PC-9 (cell line): ENCODE measurements around the gene SLIT1. TPM values are rescaled to one million over a fixed set of nuclear protein-coding genes. Genes with fewer than 3 reads are reported as not detected.

Experiments used
- BruUV-seq: library from RNA; stranded (reverse); fragments of 400-500 nt; replicated peaks from 2 replicates; lab custom pipeline; 2021; lab: Mats Ljungman, UMichigan
- CTCF ChIA-PET: fragments of 300-600 bp; sonication (Branson Sonifier 250); formaldehyde crosslinking; loops from one replicate; lab custom pipeline; 2022; ENCODE audit warnings: antibody characterized with exemption; lab: Charles Lee
- POLR2A ChIA-PET: fragments of 300-600 bp; sonication (Branson Sonifier 250); formaldehyde crosslinking; loops from one replicate; lab custom pipeline; 2022; ENCODE audit warnings: antibody characterized with exemption; ENCODE audit not compliant: unreplicated experiment; lab: Charles Lee
- DNase-seq, 2 experiments: peaks; one replicate each; pipeline versions ENCODE4 v3.0.0 to v3.0.0-alpha.2; 2015 to 2022; ENCODE audit warnings: mixed read lengths in 1 of 2
- H2AFZ ChIP-seq: fragments of 200-600 bp; sonication (generic); 2 replicates; pipeline ENCODE4 v1.8.1; 2017; ENCODE audit warnings: antibody characterized with exemption
- H3F3A ChIP-seq: fragments of 200-600 bp; sonication (generic); 2 replicates; pipeline ENCODE4 v1.8.1; 2017; ENCODE audit warnings: antibody characterized with exemption, mild to moderate bottlenecking, low read depth; ENCODE audit not compliant: insufficient read depth
- H3K27ac ChIP-seq: fragments of 200-600 bp; sonication (generic); 2 replicates; pipeline ENCODE4 v1.6.1; 2016; ENCODE audit warnings: mixed run types
- H3K27me3 ChIP-seq: fragments of 200-600 bp; sonication (generic); 2 replicates; pipeline ENCODE4 v1.6.1; 2016; ENCODE audit warnings: low read depth, mixed run types; ENCODE audit not compliant: insufficient read depth
- H3K36me3 ChIP-seq: fragments of 200-600 bp; sonication (generic); 2 replicates; pipeline ENCODE4 v1.6.1; 2016; ENCODE audit warnings: low read depth, mixed run types
- H3K4me1 ChIP-seq: fragments of 200-600 bp; sonication (generic); replicated peaks from 2 replicates; pipeline ENCODE4 v1.6.1; 2016; ENCODE audit warnings: mixed run types; ENCODE audit not compliant: insufficient read depth
- H3K4me2 ChIP-seq: fragments of 200-600 bp; sonication (generic); 2 replicates; pipeline ENCODE4 v1.6.1; 2017; ENCODE audit warnings: mixed run types
- H3K4me3 ChIP-seq: fragments of 200-600 bp; sonication (generic); 2 replicates; pipeline ENCODE4 v1.6.1; 2016; ENCODE audit warnings: mixed run types
- H3K79me2 ChIP-seq: fragments of 200-600 bp; sonication (generic); 2 replicates; pipeline ENCODE4 v1.6.1; 2017; ENCODE audit warnings: low read depth, mixed run types
- H3K9me2 ChIP-seq: fragments of 200-600 bp; sonication (generic); 2 replicates; pipeline ENCODE4 v1.8.1; 2017; ENCODE audit warnings: mild to moderate bottlenecking; ENCODE audit not compliant: insufficient read depth
- H3K9me3 ChIP-seq: fragments of 200-600 bp; sonication (generic); 2 replicates; pipeline ENCODE4 v1.8.1; 2016; ENCODE audit warnings: low read depth; ENCODE audit not compliant: insufficient read depth
- H4K20me1 ChIP-seq: fragments of 200-600 bp; sonication (generic); 2 replicates; pipeline ENCODE4 v1.8.1; 2017; ENCODE audit not compliant: insufficient read depth
- EZH2 ChIP-seq: fragments of 200-600 bp; sonication (generic); IDR thresholded peaks from 2 replicates; pipeline ENCODE4 v1.8.0; 2017; ENCODE audit warnings: antibody characterized with exemption, low read depth
- intact Hi-C: fragments of 100-400 bp; cut with micrococcal nuclease; formaldehyde crosslinking; loops from one replicate; pipeline ENCODE4 v1.10.0; 2022; ENCODE audit not compliant: unreplicated experiment
- total RNA-seq: library from RNA; stranded (reverse); gene quantifications from 2 replicates; pipeline ENCODE4 v1.2.3, GENCODE V29; 2021
- TF ChIP-seq, protein P1 (sequence below): fragments of 200-600 bp; sonication (generic); conservative IDR thresholded peaks from 2 replicates; pipeline ENCODE4 v1.6.1; 2017; ENCODE audit warnings: mixed run types, antibody characterized with exemption, mild to moderate bottlenecking, moderate library complexity

Gene SLIT1
- total RNA-seq, 1 experiment from 2014 or later = not detected

DNA sequence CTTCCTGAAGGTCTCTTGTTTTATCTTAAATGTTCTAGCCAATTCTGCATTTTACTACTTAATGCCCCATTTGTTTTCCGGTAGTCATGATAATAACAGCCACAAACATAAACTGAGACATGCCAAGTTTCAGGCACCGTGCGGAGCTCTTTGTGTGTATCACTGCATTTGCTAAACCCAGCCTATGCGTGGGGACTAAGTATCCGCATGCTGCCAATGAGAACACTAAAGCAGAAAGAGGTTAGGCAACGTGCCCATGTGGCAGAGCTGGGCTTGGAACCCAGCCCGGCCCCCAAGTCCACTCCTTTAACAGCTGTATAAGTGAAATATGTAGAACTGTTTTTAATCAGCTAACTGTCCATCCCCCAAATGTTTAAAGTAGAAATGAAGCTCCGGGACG lies 54.1 kb downstream of the SLIT1 start:
- no peaks in the 10 kb centered on the region for H3K9me3 ChIP-seq
- DNase-seq = no peak
- no peaks in the 10 kb centered on the region for H3K9me2 ChIP-seq
- H3K27ac ChIP-seq = no peak overlapping the region
- no peaks in the 10 kb centered on the region for H3K4me1 ChIP-seq
- TF ChIP-seq EZH2 = no peak
- TF ChIP-seq, protein P1, sequence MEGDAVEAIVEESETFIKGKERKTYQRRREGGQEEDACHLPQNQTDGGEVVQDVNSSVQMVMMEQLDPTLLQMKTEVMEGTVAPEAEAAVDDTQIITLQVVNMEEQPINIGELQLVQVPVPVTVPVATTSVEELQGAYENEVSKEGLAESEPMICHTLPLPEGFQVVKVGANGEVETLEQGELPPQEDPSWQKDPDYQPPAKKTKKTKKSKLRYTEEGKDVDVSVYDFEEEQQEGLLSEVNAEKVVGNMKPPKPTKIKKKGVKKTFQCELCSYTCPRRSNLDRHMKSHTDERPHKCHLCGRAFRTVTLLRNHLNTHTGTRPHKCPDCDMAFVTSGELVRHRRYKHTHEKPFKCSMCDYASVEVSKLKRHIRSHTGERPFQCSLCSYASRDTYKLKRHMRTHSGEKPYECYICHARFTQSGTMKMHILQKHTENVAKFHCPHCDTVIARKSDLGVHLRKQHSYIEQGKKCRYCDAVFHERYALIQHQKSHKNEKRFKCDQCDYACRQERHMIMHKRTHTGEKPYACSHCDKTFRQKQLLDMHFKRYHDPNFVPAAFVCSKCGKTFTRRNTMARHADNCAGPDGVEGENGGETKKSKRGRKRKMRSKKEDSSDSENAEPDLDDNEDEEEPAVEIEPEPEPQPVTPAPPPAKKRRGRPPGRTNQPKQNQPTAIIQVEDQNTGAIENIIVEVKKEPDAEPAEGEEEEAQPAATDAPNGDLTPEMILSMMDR = no peak
- no TSS peak for BruUV-seq
- no peaks in the 10 kb centered on the region for H3K36me3 ChIP-seq
- ChIA-PET CTCF (no interaction called here), POLR2A (no interaction called here)
- H4K20me1 ChIP-seq = no peaks in the 10 kb centered on the region
- no peaks in the 10 kb centered on the region for H3F3A ChIP-seq
- no peak overlapping the region for H3K4me3 ChIP-seq
- no peaks in the 10 kb centered on the region for H3K79me2 ChIP-seq
- no peak overlapping the region for H2AFZ ChIP-seq
- intact Hi-C loops = no loop called here
- H3K4me2 ChIP-seq = no peak overlapping the region
- H3K27me3 ChIP-seq = peaks cover 42% of the 10 kb centered on the region

- no peaks in the 10 kb centered on the region for H3K4me1 ChIP-seq
- no peak overlapping the region for H3K4me3 ChIP-seq
- no peaks in the 10 kb centered on the region for H3K9me3 ChIP-seq
- CTCF ChIA-PET = no interaction called here
- BruUV-seq = no TSS peak
- H3K27ac ChIP-seq = no peak overlapping the region
- peaks cover 44% of the 10 kb centered on the region for H3K27me3 ChIP-seq
- no peaks in the 10 kb centered on the region for H3F3A ChIP-seq
- no peak overlapping the region for H2AFZ ChIP-seq
- no peak overlapping the region for H3K4me2 ChIP-seq
- H3K79me2 ChIP-seq = no peaks in the 10 kb centered on the region
- H4K20me1 ChIP-seq = no peaks in the 10 kb centered on the region
- intact Hi-C loops = no loop called here
- H3K36me3 ChIP-seq = no peaks in the 10 kb centered on the region
- DNase-seq = no peak
- POLR2A ChIA-PET = no interaction called here
- no peak for TF ChIP-seq EZH2
- TF ChIP-seq, protein P1 = no peak
- no peaks in the 10 kb centered on the region for H3K9me2 ChIP-seq
Measured at GRCh38 chr10:97131181-97131628, 54.6 kb downstream of the SLIT1 start.

DNA sequence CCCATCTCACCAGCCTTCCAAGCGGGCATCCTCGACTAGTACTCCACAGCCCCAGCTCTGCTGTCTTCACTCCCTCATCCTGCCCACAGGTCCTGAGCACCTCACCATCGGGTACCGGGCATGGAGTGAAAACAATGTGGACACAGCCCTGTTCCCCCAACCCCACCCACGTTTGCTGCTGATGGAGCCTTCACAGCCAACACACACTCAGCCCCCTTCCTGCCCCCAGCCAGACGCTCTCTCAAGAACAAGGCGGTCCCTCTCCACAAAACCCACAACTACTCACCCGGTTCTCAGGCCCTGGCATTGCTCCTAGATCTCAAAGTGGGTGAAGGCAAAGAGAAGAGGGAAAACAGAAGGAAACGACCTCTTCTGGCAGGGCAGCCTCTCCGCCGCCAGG lies 56.1 kb downstream of the SLIT1 start:
- Histone ChIP-seq H3K36me3 (no peaks in the 10 kb centered on the region), H4K20me1 (no peaks in the 10 kb centered on the region), H2AFZ (no peak overlapping the region), H3K4me3 (no peak overlapping the region), H3K9me3 (no peaks in the 10 kb centered on the region), H3K27ac (no peak overlapping the region), H3K9me2 (no peaks in the 10 kb centered on the region), H3K79me2 (no peaks in the 10 kb centered on the region), H3K4me1 (no peaks in the 10 kb centered on the region), H3K4me2 (no peak overlapping the region), H3K27me3 (peaks cover 34% of the 10 kb centered on the region), H3F3A (no peaks in the 10 kb centered on the region)
- ChIA-PET POLR2A (no interaction called here), CTCF (no interaction called here)
- no TSS peak for BruUV-seq
- intact Hi-C loops = no loop called here
- DNase-seq = no peak
- TF ChIP-seq, protein P1 = no peak
- TF ChIP-seq EZH2 = no peak
